ENCODE results near the gene FBLN7.
"Not testable (repeated sequence)": the region's sequence is repeated elsewhere in the genome, so short reads cannot be mapped to it uniquely, and the experiment has no call there.

FBLN7 gene, protein sequence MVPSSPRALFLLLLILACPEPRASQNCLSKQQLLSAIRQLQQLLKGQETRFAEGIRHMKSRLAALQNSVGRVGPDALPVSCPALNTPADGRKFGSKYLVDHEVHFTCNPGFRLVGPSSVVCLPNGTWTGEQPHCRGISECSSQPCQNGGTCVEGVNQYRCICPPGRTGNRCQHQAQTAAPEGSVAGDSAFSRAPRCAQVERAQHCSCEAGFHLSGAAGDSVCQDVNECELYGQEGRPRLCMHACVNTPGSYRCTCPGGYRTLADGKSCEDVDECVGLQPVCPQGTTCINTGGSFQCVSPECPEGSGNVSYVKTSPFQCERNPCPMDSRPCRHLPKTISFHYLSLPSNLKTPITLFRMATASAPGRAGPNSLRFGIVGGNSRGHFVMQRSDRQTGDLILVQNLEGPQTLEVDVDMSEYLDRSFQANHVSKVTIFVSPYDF

DNA sequence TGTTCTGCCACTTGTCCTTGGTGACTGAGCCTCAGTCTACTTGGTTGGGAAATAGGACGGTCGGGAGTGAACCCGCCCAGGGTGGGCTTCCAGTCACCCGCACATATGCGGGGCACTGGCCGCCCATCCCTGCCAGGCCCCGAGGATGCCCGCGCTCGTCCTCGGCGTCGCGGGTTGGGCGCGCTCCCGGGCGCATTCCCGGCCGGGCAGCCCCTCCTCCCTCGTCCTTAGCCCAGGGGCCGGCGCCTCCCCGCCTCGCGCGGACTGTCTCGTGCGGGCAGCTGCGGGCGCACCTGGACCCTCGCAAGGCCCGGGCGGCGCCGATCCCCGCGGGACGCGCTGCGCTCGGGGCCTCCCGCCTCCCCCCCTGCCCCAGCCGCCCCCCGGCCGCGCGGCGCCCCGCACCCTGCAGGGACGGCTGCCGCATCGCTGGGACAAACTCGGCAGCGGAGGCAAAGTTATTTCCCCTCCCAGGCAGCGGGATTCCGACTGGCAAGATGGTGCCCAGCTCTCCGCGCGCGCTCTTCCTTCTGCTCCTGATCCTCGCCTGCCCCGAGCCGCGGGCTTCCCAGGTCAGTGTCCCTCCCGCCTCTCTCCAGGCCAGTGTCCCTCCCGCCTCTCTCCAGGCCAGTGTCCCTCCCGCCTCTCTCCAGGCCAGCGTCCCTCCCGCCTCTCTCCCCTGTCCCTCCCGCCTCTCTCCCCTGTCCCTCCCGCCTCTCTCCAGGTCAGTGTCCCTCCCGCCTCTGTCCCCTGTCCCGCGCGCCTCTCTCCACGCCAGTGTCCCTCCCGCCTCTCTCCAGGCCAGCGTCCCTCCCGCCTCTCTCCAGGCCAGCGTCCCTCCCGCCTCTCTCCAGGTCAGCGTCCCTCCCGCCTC, at the start of gene FBLN7:
Gene FBLN7, plus strand, starts transcription at position 227 of the 874 bp plus-strand sequence. Its CDS starts 271 bp downstream, at position 498.
- no peak for DNase-seq

DNA sequence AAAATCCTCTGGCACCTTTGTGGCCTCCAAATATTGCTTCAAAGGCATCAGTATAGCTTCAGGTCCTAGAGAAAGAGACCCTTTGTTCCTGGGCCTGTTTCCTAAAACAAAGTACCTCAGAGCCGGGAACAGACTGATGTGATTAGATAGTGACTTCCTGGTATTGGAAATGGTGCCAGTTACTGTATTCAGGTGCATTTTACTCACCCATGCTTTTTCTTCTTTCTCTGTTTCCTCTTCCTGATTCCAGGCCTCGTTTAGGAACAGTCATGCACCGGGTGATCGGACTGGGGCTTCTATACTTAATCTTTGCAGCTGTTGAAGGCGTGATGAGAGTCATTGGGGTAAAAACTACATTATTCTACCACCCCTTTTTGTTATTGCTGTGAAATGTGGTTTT, 48.8 kb upstream of the FBLN7 start:
- DNase-seq: no peak

DNA sequence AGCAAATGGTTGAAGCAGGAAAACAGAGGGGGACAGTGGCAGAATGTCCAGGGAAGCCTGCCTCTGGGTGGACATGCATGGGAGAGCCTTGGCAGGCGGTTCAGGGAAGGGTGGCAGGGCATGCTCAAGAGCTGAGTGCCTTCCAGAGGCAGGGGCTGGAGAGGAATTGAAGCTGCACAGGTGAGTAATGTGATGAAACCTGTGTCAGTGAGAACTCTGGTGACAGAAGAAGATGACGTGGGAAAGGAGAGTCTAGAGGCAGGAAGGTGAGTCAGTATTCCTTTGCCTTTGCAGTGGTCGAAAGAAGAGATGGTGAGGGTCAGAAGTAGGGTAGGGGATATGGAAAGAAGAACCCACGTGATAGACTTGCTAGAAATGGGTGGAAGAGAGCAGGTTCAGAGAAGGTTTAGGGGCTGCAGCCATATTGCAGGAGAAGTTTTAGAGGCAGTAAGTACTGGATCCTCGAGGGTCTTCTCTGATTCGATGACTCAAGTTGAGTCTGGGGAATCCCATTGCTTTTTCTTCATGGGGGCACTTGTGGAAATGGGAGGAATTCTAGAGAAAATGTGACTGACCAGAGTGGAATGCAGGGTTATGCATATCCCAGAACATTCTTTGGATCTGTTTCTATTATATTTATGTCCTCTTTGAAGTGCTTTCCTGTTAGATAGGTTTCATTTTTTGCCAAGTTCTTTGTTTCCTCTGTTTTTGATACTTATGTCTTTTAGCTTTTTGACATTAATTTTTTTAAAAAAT, 45.7 kb upstream of the FBLN7 start:
- DNase-seq: no peak

DNA sequence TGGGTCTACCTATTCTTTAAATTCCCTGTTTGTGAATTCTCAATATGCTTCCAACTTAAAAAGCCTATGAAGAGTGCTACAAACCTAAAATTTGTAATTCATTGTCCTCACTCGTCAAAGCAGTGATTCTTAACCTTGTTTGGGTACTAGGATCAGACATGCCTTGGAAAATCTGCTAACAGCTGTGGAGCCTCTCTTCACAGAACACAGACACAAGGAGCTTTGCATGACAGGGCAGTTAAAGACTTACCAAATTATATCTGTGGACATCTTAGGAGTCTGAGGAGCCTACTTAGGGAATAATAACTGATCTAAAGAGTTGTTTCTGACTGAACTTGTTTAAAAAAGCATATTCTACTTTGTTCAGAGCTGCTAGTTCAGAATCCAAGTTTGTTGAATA, 45.0 kb upstream of the FBLN7 start:
- no peak for DNase-seq

DNA sequence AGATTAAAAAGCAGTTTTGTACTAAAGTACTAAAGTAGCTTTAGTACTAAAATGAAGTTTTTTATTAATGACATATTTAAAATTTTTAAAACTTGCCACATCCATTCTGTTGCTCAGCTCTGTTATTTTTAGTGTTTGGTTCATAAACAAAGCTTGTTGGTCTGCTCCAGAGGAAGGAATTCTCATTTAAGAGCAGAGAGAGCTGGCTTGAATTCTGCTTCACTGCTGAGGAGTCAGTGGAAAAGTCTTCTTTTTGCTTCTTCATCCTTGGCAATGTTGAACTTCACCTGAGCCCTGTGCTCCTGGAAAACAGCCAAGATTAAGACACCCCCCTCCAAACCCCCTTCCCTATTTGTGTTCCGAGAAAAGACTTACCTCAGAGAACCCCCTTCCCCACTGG, 42.5 kb upstream of the FBLN7 start:
- no peak for DNase-seq

DNA sequence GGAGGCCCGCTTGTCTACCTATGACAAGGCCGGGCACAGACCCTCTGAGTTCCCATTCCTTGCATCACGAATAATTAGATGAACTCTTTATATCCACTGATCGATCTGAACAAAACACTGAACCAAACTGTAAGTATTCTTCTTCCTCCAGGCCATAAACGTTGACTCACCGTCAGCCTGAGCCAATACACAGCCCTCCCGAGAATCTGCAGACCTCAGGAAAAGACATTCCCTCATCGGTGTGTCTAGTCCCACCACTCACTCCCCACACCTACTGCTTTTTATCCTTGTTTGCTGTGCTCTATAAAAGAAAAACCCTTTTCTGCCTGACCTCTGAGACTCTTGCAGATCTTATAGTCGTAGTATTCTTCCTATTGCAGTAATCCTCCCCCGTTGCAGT, 42.1 kb upstream of the FBLN7 start:
- DNase-seq: no peak

DNA sequence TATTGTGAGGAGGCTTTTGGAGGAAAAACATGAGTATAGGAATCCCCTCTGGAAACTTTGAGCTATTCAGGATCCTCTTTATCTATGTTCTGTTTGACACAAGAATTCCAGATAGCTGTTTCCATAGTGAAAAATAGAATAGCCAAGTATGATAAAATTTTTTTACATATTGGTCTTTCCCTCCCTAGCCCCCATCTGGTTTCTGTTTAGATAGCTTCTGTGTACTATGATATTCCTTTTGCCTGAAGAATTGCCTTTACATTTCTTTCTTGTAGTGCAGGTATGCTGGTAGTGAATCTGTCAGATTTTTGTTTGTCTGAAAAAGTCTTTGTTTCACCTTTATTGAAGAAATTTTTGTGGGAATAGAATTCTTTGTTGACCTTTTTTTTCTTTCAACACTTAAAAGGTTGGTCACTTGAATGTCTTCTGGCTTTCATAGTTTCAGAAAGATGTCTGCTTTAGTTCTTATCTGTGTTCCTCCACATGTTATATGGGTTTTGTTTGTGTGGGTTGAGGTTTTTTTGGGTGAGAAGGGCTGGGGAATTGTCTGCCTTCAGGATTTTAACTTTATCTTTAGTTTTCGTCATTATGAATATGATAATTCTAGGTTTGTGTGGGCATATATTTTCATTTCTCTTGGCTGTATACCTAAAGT, 29.9 kb upstream of the FBLN7 start:
- DNase-seq: no peak

DNA sequence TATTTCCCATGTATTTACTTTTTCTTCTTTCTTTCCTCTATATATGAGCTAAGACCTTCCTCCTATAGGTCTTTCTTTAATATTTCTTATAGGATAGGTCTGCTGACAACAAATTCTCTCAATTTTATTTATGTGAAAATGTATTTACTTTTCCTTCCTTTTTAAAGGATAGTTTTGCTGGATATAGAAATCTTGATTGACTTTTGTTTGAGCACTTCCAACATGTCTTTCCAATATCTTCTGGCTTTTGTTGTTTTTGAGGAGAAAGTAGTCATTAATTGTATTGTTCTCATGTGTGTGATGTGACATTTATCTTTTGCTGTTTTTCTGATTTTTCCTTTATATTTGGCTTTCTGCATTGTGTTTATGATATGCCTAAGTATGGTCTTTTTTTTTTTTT, 28.9 kb upstream of the FBLN7 start:
- no peak for DNase-seq

DNA sequence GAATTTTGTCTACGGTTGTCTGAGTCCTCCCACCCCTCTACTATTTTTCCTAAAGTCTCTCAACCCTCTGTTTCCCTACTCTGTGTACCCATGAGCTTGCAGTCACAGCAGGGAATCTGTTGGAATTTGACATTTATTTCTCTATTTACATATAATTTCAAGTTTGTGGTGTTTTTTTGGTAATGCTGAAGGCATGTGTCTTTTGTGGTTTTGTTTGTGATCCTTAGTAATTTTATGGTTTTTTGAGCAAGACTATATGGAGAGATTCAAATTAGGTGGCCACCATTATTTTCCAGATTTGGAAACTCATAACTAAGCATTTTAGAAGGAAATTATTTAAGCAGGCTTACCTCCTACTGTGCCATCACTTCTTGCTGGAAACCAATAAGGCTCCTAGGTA, 27.2 kb upstream of the FBLN7 start:
- no peak for DNase-seq

DNA sequence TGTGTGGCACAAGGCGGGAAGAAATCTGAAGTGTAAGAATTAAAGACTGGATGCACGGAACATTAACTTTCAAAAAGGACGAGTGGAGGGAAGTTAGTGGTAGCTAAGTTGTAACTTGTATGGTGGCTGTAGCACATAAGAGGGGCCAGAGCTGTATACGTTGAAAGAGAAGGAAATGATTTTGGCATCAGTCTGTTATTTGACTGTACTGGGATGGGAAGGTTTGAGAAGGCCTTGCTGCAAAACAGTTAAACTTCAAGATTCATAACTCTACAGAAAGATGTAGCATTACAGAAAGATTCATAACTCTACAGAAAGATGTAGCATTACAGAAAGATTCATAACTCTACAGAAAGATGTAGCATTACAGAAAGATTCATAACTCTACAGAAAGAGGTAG, 24.8 kb upstream of the FBLN7 start:
- DNase-seq: not testable (repeated sequence)

DNA sequence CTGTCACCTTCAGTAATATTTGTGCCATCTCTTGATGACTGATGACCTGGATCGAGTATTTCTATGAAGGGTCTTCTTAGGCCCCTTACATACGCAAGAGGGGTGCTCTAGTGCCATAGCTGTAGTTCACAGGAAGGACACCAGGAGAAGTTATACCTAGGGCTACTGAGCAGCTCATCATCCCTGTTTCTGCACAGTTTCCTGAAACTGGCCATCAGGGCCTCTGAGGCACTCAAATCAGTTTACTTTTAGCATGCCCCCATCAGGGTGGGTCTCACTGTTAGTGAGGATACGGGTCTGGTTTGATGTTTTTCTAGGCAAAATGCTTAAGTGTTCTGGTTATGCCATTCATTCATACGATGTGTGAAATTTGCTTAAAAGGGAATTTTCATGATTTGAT, 20.0 kb upstream of the FBLN7 start:
- DNase-seq: no peak

DNA sequence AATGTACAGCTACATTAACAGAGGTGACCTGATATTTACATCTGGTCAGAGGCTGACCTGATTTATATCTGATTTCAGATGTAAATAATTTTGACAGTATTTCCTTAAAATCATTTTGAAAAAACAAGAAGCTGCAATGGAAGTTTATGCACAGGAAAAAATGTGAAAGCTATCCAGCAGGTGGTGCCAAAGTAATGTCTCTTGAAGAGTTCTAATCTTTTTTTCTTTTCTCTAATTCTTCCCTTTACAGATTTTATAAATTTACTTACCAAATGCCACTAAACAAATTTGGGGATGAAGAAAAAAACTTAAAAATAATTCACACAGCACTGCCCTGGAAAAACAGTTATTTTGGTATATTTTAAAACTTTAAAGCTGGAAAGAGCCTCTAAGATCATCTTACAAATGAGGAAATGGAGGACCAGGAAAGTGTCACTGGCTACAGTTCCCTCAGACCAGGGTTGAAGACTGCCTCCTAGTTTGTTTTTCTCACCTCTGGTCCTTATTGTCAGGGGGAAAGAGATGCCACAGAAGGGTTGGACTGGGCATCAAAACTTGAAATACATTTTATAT, 16.4 kb upstream of the FBLN7 start:
- DNase-seq: peak; percentile 22 to 64

DNA sequence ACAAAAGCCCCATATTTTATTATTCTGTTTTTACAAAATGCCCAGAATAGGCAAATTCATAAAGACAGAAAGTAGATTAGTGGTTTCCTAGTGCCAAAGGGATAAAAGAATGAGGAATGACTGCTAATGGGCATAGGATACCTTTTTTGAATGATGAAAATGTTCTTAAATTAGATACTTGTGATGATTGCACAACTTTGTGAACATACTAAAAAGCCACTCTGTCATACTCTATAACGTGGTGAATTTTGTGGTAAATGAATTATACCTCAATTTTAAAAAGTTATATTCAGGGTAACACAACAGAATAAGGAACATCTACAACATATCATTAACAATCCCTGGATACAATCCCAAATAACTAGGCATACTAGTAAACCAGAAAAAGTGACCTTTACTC, 9.1 kb upstream of the FBLN7 start:
- no peak for DNase-seq

DNA sequence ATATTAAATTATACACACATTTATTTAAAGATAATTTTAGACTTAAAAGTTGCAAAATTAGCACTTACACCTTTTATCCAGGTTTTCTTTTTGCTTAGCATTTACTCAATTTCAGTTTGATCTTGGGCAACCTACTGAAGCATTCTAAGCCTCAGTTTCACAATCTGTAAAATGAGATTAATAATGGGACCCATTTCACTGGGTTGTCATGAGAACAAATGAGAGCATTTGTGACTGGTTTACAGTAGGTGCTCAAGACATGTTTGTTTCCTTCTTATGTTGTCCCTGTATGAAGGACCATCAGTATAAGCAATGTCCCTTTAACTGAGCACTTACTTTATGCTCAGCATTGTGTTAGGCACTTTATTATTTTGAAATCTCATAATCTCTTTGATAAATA, 4.8 kb upstream of the FBLN7 start:
- no peak for DNase-seq

DNA sequence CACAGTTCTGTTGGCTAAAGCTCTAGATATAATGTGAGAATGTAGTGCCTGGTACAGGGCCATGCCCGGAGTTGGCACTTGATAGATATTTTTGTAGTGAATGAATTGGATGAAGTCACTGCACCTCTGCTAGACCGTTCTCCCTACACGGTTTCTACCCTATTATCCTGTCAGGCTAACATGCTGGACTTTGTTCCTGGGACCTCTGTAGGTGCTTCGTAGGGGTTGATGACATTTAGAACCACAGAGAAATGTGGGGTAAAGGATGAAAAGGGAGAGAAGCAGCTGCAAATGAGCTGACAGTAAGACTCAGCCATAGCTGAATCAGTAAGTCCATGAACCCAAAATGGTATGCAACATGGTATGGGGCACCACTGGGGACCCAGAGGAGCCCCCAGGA, 4.1 kb upstream of the FBLN7 start:
- DNase-seq: no peak

DNA sequence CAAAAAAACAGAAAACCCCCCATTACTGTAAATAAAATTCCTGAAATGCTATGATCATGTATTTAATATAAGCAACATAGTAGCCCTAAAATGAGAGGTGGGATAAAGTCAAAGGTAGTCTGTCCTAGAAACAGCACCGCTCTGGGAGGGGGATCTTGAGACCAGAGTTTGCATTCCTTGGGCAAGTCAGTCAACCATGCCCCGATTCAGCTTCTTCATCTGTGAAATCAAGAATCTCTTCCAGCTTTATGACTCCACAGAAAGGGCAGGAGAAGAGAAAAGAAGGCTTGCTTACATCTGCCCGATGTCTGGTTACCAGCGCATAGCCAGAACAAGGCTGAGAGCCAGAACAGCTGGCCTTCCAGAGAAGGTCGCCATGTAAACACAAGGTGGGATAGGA, 2.1 kb upstream of the FBLN7 start:
- no peak for DNase-seq

DNA sequence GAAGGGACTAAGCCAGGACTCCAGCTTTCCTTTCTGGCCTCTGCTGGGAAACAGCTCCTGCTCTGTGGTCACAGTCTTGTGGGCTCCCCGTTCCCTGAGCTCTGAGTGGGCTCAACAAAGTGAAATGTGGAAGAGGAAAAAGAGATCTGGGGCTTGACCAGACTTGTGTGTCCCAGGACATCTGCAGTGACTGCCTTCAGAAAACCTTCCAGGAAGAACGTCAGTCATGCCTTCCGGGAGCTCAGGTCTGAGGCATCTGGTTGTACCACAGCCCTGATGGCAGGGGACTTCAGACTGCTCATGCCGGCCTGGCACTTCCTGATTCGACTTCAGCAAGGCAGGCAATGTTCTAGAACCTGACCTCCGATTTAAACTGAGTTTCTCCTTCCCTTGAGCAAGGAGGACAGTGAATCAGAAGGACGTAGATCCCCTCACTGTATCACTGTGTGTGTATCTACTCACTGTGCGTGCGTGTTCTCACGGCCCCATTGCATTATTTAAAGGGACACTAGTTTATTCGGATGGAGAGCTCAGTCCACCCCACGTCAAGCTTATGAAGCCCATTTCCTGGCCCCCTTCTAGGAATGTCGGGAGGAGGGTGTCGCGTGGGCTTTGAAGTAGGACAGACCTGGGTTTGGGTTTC, 548 bp upstream of the FBLN7 start:
- DNase-seq: peak in 1 of 2 donors; percentile 22

DNA sequence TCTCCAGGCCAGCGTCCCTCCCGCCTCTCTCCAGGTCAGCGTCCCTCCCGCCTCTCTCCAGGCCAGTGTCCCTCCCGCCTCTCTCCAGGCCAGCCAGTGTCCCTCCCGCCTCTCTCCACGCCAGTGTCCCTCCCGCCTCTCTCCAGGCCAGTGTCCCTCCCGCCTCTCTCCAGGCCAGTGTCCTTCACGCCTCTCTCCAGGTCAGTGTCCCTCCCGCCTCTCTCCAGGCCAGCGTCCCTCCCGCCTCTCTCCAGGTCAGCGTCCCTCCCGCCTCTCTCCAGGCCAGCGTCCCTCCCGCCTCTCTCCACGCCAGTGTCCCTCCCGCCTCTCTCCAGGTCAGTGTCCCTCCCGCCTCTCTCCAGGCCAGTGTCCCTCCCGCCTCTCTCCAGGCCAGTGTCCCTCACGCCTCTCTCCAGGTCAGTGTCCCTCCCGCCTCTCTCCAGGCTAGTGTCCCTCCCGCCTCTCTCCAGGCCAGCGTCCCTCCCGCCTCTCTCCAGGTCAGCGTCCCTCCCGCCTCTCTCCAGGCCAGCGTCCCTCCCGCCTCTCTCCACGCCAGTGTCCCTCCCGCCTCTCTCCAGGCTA, 939 bp downstream of the FBLN7 start:
- DNase-seq: not testable (repeated sequence)

DNA sequence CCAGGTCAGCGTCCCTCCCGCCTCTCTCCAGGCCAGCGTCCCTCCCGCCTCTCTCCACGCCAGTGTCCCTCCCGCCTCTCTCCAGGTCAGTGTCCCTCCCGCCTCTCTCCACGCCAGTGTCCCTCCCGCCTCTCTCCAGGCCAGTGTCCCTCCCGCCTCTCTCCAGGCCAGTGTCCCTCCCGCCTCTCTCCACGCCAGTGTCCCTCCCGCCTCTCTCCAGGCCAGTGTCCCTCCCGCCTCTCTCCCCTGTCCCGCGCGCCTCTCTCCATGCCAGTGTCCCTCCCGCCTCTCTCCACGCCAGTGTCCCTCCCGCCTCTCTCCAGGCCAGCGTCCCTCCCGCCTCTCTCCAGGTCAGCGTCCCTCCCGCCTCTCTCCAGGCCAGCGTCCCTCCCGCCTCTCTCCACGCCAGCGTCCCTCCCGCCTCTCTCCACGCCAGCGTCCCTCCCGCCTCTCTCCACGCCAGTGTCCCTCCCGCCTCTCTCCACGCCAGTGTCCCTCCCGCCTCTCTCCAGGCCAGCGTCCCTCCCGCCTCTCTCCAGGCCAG, 1.5 kb downstream of the FBLN7 start:
- DNase-seq: not testable (repeated sequence)

DNA sequence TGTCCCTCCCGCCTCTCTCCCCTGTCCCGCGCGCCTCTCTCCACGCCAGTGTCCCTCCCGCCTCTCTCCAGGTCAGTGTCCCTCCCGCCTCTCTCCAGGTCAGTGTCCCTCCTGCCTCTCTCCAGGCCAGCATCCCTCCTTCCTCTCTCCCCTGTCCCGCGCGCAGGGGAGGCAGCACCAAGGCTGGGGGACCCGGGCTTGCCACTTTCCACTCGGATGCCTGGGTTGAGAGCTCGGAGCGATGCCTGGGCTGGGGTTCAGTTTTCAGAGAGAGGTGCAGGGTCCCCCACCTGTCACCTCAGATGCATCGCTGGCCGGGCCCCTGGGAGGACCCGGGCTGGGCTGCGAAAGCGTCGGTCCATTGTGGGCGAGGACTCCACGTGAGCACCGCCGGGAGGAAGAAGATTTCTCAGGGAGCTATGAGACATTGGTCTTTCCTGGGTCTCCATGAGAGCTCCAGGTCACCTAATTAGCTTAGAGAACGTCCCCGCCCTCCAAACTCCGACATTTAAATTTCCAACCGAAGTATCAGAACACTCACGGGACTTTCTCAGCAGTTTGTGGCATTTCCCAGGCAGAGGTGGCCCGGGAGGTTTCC, 2.1 kb downstream of the FBLN7 start:
- no peak for DNase-seq
